Measurements from ENCODE around the gene DNA2.

GRCh38 chr10:68502846-68503245 is 31.1 kb upstream of the DNA2 start:
- TF ChIP-seq EZH2phosphoT487 (IDR thresholded peaks at IDR 0.05; ENCODE audit: low read depth, severe bottlenecking, unreplicated experiment) (no peak), CTCF (IDR thresholded peaks at IDR 0.05; ENCODE audit: poor library complexity) (no peak), EZH2 (IDR thresholded peaks at IDR 0.05; ENCODE audit: borderline replicate concordance) (no peak)

All from hepatocyte (in vitro differentiated cells).